Kidney epithelial cell (primary cell): ENCODE measurements around the gene LDLRAD4. TPM values are rescaled to one million over a fixed set of nuclear protein-coding genes. Genes with fewer than 3 reads are reported as not detected.
A peak's percentile ranks its signal among the peaks of the same experiment; 100 is the strongest.

Experiments used
- DNase-seq: peaks from one replicate; pipeline ENCODE4 v3.0.0-alpha.2; 2010; ENCODE audit warnings: low read depth
- H3K27me3 ChIP-seq: 2 replicates; pipeline ENCODE4 v1.6.0; 2011; ENCODE audit warnings: low read length; ENCODE audit not compliant: control insufficient read depth, insufficient read depth
- H3K36me3 ChIP-seq: 2 replicates; pipeline ENCODE4 v1.5.1; 2011; ENCODE audit warnings: low read length; ENCODE audit not compliant: control insufficient read depth, insufficient read depth
- H3K4me3 ChIP-seq: 2 replicates; pipeline ENCODE4 v1.5.1; 2011; ENCODE audit warnings: low read depth, mild to moderate bottlenecking, control low read depth, low read length
- total RNA-seq: library from RNA; depleted of rRNA; stranded (reverse); fragments of >200 nt; gene quantifications from 2 replicates; pipeline ENCODE4 v1.2.3, GENCODE V29; 2015
- TF ChIP-seq, protein P1 (sequence below): IDR thresholded peaks from 2 replicates; pipeline ENCODE4 v1.5.1; 2011; ENCODE audit warnings: mild to moderate bottlenecking, moderate library complexity, low read length, control low read depth, inconsistent platforms; ENCODE audit not compliant: insufficient read depth, poor library complexity, severe bottlenecking

Gene LDLRAD4
- total RNA-seq, 1 donor from 2014 or later: 5.8 TPM

DNA sequence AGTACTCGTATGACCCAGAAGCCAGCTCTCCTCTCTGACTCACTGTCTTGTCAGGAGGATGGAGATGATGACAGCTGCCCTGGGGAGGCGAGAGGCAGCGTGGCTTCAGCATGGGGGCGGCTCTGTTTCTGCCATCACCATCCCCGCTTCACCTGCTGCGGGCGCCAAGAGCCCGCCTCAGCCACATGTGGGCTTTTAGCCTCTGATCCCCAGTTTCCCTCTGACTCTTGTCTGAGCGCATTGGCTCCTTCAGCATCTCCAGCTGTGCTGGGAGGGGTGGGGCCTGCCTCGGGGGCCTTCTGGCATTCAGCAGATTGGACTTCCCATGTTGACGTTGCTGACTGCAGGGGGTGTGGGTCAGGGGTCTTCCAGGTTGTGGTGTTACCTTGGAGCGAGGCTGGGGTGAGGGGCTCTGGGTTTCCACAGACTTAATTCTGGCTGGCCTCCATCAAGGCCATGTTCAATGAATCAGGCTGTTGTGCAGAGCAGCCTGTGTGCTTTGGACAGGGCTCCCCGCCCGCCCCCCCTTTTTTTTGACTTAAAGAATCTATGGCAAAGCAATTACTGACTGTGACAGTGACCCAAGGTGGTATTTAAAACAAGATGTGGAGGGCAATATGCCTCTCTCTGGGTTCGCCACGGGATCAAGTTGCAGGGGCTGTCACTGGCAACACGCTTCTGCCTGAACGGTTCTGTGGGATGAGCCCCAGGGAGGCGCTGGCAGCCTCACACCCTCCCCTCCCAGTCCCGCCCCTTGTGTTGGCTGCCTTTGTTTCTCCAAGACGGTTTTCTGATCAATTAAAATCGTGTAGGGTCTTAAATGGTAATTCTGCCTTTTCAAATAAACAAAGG lies 228.3 kb downstream of the LDLRAD4 start:
- TF ChIP-seq, protein P1, sequence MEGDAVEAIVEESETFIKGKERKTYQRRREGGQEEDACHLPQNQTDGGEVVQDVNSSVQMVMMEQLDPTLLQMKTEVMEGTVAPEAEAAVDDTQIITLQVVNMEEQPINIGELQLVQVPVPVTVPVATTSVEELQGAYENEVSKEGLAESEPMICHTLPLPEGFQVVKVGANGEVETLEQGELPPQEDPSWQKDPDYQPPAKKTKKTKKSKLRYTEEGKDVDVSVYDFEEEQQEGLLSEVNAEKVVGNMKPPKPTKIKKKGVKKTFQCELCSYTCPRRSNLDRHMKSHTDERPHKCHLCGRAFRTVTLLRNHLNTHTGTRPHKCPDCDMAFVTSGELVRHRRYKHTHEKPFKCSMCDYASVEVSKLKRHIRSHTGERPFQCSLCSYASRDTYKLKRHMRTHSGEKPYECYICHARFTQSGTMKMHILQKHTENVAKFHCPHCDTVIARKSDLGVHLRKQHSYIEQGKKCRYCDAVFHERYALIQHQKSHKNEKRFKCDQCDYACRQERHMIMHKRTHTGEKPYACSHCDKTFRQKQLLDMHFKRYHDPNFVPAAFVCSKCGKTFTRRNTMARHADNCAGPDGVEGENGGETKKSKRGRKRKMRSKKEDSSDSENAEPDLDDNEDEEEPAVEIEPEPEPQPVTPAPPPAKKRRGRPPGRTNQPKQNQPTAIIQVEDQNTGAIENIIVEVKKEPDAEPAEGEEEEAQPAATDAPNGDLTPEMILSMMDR: no peak
- DNase-seq: no peak
- H3K4me3 ChIP-seq: no peak overlapping the region
- no peaks in the 10 kb centered on the region for H3K36me3 ChIP-seq
- no peaks in the 10 kb centered on the region for H3K27me3 ChIP-seq

DNA sequence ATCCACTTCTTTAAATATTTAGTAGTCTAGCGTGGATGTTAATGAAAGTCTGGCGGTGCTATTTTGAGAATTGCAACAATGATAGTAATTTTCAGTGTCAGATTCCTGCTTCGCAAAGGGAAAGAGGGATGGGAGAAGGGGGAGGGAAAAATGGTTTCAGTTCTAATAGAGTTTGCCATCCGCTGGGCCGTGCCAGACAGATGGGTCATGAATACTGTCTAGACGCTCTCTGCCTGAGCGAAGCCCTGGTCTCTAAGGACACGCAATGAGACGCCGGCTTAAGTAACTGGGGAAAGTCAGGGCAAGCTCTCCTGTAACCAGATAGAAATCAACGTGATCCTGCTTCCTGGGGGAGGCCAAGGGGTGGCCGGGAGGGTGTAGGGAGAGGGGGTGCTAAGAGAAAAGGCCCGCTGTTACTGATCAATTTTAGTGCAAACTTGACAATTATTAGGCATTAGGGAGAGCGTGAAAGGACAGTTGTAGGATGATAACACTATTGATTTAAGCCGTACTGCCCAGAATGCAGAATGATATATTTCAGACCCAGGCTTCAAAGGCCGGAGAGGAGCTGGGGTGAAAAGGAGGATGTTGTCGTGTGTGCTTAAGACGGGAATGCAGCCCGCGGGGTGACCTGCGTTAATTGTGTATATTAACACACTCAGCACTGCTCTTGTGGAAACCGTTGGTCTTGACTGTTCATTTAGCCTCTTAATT lies 229.2 kb downstream of the LDLRAD4 start:
- TF ChIP-seq, protein P1: no peak
- Histone ChIP-seq H3K27me3 (no peaks in the 10 kb centered on the region), H3K4me3 (no peak overlapping the region), H3K36me3 (no peaks in the 10 kb centered on the region)
- peak; percentile 85 for DNase-seq

DNA sequence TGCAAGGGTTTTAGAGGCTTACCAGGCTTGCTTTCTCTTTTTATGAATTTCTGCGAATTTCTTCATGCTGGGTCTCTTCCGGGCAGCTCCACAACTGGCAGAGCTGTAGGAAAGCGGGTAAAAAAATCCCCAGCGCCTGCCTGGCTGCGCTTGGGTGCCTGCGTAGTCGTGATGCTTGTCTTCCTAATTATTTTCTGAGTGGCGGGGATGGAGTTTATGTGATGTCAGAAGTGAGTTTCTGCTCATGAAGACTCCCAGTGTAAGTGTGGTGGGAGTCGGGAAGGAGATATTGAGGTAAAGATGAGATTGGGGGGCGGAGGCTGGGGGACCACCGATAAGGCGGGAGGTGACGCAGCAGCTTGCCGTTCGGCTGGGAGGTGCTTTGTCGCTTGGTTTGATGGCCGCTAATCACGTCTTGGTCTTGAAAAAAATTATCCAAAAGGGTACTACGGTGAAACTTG lies 229.8 kb downstream of the LDLRAD4 start:
- TF ChIP-seq, protein P1: no peak

DNA sequence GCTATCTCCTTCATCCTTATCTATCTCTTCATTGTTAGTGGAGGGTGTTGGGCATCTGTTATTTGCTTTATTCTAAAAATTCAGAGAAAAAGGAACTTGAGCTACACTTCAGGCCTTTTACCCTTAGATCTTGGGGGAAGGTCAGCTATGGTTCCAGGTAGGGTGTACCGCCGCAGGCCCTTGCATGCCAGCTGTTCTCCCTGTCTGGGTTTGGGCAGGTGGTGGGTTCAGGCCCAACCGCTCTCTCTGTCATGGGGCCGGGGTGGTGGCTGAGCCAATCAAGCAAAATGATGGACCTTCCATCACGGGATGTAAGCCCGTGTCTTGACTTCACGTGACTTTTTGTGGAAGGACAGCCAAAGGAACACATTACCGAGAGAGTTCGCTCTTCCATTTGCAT lies 231.1 kb downstream of the LDLRAD4 start:
- no peak overlapping the region for H3K4me3 ChIP-seq
- TF ChIP-seq, protein P1: no peak
- no peak for DNase-seq
- H3K27me3 ChIP-seq: no peaks in the 10 kb centered on the region
- H3K36me3 ChIP-seq: no peaks in the 10 kb centered on the region

More for the DNA sequence above, 229.8 kb downstream of the LDLRAD4 start:
- Histone ChIP-seq H3K4me3 (no peak overlapping the region), H3K27me3 (no peaks in the 10 kb centered on the region), H3K36me3 (no peaks in the 10 kb centered on the region)
- DNase-seq: no peak

DNA sequence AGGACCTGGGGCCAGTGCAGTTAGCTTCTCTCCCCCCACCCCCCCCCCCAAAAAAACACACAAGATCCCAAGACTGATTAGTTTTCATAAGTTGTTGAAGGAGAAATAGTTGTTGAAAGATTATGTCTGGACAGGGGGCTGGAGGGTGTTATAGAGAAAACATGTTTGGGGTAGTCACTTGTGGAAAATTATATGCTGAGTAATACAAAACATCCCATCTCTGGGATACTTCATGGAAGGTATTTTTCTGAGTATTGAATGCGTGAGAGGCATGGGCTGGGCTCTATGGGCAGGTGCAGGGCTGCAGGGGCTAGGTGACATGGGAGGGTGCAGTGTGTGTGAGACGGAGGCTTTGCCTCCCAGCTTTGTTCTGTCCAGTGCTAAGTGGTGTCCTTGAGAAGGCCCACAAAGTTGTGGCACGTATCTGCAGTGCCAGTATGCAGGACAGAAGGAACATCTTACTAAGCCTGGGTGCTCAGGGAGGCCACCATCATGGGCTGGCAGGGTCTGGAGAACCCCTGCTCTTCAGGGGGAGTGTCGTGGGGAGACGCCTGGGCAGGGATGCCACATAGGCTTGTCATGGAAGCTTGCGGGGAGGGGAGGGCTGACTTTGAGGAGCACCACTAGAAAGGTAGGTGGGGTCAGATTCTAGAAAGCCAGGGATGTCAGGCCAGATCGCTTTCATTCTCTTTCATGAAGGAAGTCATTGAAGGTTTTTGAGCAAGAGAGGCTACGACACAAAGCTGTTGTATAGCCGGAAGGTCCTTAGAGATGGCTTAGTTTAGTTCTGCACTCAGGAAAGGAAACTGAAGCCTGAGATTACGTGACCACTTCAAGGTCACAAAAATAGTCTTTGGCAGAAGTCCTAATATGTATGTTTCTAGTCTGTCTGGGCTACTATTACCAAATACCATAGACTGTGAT lies 232.0 kb downstream of the LDLRAD4 start:
- no peaks in the 10 kb centered on the region for H3K27me3 ChIP-seq
- H3K36me3 ChIP-seq: no peaks in the 10 kb centered on the region
- no peak for DNase-seq
- H3K4me3 ChIP-seq: no peak overlapping the region
- TF ChIP-seq, protein P1: no peak
